IPS-NIHi11 (cell line): ENCODE measurements around the gene NRP1.
"Not testable (repeated sequence)": the region's sequence is repeated elsewhere in the genome, so short reads cannot be mapped to it uniquely, and the experiment has no call there.

Source experiments
- DNase-seq: peaks from one replicate; pipeline ENCODE4 v3.0.0; 2012; ENCODE audit warnings: mixed read lengths, low spot score

The NRP1 gene

DNA sequence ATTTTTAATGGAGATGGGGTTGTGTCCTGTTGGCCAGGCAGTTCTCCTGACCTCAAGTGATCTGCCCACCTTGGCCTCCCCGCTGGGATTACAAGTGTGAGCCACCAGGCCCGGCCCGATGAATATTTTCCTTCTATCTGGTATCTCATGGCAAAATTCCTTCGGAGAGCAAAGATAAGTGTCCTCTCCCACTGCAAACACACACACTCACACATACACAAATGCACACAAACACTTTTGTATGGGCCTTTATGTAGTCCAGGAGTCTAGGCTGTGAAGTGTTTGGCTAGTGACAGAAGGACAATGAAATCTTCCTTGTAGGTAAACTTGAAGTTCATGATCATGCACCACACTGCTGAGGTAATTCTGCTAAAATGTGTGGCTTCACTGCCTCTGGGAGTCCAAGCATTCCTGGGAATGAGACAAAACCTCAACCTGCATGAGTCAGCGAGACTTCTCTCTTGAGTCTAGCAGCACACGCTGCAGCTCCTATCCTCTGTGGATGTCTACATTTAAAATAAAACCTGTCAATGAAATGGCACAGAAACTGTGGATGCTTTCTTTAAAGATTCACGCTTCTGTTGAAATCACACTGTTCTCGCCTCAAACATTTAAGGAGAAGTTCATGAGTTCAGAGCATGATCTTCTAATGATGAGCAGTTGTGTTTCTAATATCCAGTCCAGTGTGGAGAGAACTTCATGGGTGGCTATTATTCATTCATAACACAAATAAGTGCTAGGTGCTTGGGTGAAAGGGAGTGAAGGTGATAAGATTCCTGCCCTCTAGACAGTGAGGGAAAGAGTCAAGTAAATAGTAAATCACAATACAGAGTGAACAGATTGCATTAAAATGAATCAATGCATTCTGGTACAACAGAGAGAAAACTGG, 96.5 kb downstream of the NRP1 start:
- DNase-seq: peak; percentile 38

DNA sequence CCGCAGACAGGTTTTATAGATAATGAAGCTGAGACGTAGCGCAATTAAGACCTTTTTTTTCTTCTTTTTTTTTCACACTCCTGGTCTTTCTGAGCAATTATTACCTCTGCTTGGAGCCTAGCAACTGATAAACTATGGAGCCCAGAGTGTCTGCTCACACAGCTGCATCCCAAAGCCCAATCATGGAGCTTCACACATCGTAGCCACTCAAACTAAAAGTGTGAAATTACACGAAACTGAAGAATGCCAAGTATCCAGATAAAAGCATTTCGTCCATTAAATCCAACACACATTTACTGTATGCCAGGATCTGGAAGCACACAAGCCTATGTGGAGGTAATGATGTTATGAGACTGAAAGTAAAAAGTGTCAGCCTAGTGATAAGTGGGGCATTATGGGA, 97.6 kb downstream of the NRP1 start:
- DNase-seq: no peak

DNA sequence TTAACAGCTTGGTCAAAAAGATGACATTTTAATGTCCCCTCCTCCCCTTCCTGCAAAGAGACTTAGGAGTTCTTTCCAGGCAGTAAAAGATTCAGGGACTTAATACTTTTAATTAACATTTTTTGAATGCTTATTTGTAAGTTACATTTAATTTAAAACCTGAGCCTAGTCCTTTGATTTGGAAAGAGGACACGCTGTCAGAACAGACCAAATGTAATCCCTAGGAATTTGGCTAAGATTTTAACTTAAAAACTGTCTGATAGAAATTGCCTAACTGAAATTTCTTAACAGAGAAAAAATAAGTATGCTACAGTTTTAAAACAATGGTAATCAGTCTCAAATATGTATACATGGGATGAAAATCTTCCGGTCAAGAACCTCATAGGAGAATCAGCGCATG, 98.5 kb downstream of the NRP1 start:
- DNase-seq: no peak

DNA sequence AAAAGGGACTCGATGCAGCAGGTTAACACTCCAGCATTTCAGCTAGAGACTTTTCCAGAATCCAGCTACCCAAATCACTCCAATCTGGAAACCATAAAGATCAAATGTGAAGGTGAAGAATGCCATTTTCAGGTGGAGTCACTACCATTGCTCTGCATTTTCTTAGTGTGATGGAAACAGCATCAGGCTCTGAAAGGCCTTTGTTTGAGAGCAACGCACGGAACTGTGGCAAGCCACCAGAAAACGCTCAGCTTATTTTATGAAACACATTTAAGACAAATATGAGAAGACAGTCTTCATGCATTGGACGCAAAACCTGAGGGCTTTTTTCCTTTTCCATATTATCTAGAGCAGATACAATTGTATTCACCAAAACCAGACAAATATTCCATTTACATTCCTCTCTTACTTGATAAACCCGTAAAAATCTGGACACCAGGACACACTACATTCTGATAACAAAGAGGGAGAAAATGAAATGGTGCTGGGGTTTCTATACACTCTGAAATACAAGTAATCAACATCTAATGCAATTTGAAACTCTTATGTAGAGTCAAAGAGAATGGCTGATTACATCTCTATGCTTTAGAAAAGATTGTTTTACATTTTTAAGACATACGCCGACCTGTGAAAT, 99.1 kb downstream of the NRP1 start:
- DNase-seq: no peak

DNA sequence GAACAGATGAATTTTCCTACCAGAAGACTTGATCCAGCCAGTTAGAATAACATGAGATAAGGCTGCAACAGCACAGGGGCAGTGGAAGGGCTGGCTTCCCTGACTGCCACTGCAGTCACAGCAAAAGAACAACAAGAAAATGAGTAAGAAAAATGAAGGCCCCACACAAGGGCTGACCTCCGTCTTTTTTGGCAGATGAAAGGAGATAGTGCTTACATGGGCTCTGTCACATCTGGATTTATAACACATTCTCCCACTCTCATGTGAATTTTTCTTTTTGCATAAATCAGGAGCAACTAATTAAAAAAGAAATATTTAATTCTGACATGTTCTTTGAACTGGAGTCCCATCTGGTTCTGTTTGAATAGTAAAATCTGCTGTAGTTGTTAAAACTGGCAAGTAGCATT, 99.6 kb downstream of the NRP1 start:
- no peak for DNase-seq

DNA sequence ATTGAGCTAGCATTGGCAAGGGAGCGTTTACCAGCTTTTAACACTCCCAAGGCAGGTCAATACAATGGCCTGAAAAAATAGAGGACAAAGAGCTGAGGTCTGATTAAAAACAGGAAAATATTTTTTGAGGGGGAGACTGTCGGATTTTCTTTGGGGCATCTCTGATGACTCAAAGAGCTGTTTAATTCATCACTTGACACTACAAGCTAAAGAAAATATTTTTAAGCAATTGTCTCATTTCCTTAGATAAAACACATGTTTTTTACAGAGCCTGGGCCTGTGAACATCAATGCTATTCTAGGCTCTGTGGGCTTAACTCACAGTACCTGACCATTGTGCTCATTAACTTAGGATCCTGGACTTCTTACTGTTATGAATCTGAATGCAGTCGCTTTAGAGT, 100.8 kb downstream of the NRP1 start:
- no peak for DNase-seq

DNA sequence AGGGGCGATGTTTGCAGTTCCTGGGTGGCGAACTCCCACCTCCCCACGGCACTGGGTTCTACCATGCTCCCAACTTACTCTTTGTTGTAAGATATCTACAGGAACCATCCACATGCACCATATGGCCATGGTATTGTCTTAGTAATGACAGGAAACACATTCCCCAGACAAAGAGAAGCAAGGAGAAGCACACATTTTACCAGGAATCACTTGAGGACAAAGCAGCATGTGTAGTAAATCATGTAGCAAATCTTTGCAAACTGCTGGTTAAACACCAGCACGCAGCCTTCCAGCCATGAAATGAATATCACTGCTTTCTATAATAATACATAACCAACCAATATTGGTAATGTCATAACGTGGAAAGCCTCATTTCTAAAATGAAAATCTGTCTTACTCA, 101.2 kb downstream of the NRP1 start:
- no peak for DNase-seq

DNA sequence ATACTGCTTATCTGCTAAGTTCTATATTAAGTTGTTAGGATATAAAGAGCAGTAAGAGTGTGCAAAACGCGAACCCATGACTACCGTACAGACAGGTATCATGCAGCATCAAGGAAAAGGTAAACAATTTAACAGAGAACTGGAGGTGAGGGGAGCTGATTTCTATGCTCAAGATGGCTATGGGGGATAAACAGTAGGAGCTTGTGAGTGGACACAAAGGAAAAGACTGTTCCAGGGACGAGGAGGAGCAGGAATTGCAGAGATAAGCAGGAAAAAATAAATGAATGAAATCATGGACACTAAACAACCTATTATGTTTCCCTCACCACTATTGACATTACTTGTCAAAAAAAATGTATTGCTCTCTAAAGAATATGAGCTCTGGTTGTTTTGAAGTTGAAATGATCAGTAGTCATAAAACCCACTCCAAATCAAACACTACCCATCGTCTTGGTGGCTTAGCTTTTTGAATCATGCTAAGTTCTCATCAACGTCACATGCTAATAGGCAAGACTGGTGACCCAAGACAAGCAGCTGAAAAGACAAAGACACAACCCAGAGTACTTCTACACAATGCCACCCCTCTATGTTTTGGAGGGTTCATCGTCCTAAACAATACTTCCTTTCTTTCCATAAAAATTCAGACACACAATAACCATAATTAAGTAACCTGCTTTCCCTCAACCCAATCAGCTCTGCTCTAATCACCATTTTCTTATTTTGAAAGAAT, 102.7 kb downstream of the NRP1 start:
- no peak for DNase-seq

DNA sequence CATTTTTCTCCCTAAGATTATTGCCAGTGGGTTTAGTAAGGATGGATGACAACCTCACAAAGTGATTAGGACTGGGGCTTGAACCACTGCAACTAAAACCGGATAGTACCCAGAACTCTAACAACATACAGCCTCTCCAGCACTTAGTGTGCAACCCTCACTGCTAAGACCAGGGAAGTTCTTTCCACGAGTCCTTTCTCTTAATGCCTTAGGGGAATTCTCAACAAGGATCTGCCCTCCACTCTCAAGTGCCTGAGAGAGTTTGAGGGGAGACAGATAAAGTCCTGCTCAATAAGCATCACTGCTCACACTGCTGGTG, 104.6 kb downstream of the NRP1 start:
- no peak for DNase-seq

DNA sequence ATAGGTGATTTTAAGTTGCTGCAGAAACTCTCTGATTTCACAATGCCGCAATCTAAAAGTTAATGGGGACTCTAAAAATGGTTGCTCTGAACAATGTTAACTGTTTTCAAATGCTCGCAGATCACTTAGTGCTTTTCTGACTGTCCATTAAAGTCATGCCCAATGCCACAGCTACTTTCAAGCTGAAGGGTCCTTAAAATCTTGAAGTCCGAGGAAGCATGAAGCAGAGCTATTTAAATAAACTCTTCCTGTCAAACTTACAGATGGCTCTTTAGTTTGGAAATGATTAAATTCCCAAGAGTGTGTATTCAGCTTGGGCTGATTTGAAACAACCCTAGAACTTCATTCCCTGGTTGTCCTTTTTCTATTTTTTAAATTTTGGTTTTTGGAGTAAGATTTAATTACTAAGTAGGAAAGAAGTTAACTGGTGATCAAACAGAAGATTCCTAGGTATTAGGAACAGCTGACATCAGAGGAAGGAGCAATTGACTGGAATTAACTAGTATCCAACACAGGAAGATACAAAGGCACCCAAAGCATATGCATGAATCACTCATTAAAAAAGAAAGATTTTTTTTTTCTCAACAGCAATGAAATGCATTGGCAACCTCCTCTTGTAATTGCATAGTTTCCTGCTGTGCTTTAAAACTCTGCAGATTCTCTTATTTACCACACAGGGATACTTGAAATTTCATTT, 105.1 kb downstream of the NRP1 start:
- no peak for DNase-seq

DNA sequence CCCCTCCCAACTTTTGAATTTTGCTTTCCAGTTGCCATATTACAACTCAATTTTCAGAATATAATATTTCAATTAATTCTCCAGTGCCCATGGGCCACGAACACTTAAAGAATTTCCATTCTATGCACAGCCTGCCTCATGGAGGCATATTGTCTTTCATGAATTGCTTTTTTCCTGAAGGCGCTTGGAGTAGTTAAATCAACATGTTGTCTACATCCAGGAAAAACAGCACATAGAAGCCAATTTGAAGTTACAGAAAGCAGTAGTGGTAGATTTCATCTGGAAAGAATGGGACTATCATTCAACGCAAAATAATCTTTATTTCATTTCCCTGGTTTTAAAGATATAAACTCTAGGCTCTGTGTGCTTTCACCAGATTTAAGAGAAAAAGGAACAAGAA, 106.0 kb downstream of the NRP1 start:
- no peak for DNase-seq

DNA sequence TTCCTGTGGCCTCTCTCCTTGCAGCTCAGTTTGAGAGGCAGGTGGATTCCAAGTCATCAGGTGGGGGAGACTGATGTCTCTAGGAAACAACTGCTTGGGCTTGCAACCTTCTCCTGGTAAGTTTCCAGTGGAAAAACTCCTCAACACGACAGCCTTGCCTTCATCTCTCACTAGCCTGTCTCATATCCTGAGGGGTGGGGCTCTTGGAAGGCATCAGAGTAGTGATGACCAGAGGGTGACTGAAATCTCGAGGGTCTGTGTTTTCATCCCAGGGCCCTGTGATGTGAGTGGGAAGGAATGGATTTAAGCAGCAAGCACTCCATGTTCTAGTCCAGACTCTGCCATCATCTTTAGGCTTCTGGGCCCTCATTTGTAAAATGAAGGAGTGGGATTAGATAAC, 107.0 kb downstream of the NRP1 start:
- DNase-seq: no peak

DNA sequence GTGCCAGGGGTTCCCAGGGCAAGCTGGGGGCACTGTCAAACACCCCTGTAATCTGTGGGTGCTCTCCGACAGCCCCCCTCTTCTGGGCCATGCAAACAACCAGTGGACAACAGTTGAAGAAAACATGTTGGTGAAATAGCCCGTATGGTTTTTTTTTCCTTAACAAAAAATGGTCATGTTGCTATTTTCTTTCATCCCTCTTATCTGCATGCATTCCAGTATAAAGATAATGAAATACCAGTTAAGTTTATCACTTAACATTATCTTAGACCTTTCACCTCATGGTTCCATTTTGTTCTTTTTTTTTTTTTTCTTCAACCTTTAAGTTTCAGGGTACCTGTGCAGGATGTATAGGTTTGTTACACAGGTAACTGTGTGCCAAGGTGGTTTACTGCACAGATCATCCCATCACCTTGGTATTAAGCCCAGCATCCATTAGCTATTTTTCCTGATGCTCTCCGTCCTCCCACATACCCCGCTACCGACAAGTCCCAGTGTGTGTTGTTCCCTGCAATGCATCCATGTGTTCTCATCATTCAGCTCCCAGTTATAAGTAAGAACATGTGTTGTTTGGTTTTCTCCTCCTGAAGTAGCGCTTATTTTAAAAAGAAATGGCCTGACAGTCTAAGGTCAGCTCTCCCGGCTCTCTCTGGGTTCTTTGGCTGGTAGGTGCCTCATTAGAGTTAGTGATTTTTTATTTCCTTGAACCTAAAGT, 110.1 kb downstream of the NRP1 start:
- DNase-seq: no peak

DNA sequence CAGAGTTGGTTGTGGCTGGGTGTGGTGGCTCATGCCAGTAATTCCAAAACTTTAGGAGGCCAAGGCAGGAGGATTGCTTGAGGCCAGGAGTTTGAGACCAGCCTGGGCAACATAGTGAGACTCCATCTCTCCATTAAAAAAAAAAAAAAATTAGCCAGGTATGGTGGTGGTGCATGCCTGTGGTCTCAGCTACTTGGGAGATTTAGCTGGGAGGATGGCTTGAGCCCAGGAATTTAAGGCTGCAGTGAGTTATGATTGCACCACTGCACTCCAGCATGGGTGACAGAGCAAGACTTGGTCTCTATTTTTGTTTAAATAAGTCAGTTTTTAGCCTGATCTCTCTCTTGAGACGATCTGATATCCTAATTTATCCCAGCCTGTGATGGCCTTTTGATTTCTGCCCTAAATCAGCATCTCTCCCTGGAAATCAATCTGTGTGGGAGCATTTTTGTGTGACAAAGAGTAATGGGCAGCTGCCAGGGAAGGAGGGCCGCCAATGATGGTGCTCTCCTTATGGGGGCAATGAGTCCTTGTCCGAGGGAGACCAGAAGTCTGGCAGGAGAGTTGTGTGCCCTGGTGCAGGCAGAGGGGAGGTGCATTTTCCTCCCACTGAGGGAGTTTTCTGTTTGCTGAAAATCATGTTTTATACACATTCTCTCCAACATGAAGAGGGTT, 111.0 kb downstream of the NRP1 start:
- no peak for DNase-seq

DNA sequence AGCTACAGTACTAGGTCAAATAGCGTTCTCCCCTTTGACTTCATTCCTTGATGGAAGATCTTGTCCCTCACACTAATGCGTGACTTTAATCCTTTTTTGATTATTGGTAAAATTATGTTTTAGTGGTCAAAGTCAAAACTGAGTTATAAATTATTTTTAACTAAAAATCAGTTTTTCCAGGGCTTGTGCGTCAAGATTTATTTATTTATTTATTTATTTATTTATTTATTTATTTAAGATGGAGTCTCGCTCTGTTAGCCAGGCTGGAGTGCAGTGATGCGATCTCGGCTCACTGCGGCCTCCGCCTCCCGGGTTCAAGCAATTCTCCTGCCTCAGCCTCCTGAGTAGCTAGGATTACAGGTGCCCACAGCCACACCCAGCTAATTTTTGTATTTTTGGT, 112.2 kb downstream of the NRP1 start:
- not testable (repeated sequence) for DNase-seq

DNA sequence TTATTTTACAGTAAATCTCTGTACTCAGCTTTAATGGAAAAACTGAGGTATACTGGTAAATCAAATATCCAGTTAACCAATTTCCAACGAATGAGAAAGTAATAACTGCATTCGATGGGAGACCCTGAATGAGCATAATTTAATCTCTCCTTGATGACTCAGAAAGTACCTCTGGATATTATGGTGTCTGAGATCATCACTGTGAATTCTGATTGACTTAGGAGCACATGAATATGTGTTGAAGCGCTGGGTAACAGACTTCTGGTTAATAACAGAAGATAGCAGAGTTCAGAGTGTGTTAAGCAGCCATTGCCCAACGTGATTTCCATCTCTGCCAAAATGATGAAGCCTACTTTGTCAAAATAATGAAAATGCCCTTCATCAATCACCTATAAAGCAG, 116.6 kb downstream of the NRP1 start:
- DNase-seq: no peak

DNA sequence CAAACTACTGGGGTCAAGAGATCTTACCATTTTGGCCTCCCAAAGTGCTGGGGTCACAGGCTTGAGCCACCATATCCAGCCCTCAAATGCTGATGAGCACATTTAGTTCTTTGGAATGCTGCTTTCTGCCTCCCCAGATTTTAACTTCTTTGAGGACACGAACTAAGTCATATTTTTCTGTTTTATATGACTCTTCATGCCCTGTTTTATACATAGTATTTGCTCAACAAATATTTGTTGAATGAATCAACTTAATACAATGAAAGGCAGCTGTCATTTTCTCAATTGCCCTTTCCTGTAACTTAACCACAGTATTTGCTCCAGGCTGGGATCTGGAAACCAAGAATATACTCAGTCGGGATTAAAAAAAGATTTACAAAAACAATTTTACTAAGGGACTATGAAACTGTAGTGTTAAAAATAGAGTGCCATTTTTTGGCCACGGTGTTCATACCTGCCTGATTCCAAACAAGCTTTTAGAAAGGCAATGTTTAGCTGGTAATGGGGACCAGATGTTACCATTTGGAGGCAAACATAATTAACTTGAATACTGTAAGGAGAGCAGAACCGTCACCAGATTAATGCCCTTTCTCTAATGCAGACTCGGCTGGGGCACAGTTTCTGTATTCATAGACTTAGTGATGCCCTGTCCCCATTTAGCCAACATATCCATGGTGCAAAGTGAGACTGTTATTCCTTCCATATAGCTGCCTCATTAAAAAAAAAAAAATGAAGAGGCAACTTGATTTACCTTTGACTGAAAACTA, 117.6 kb downstream of the NRP1 start:
- DNase-seq: no peak

DNA sequence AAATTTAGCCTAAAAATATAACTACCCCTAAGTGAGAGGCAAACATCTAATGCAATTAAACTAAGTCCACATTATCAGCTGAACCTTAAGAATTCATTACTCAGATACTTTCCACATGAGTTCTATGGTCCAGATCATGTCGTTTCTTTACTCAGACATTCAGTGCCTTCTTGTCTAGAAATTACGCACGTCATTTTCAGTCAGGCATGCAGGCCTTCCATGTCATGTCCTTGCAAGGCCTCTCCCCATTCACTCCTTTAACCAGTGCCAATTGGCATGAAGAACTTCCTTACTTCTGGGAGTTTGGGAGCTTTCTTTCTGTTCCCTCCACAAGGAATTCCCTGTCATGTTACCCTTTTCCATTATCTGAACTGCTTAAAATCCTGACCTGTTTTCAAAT, 118.8 kb downstream of the NRP1 start:
- DNase-seq: no peak

DNA sequence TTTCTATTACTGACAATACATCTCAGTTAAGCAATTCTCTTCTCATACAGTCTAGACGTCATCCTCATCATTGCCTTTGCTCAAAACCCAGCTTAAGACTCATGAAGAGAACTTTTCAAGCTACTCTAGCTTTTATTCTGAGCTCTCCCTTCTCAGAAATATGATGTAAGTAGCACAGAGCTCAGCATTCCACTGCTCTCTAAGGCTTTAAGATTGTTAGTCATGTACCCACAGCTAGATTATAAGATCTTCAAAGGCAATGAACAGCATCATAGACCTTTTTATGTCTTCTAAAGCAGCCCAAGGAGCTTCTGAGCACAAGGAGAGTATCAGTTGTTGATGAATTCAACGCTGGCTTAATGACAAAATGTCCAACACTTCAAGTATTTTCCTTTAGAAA, 119.3 kb downstream of the NRP1 start:
- DNase-seq: no peak

DNA sequence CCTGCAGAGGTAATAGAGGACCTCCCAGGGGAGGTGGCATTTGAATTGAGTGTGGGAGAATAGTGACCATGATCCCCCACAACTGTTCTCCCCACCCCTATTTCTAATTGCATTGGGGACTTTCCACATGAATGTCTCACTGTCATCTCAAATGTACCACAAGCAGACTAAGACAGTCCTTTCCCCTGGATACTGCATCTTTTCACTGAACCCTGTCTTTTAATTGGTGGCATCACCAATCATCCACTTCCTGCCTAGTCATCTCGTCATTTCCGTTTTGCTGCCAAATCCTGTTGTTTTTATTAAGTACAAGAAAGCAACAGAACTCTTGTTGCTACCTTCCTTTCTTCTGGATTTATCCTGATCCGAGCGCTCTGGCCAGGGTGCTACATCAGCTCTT, 120.3 kb downstream of the NRP1 start:
- DNase-seq: no peak
